ENCODE measurements around the gene SIL1.
A peak's percentile ranks its signal among the peaks of the same experiment; 100 is the strongest.

Gene SIL1

GRCh38 chr5:138947780-138948179 lies 250.4 kb downstream of the SIL1 start:
- no peaks in the 10 kb centered on the region for H3K4me1 ChIP-seq (ENCODE audit: control insufficient read depth, low read depth, low read length)
- WGBS (ENCODE audit: extremely low coverage, insufficient coverage, low lambda C conversion rate), result no CpG with 5 or more reads among the region's 5 CpGs

DNA sequence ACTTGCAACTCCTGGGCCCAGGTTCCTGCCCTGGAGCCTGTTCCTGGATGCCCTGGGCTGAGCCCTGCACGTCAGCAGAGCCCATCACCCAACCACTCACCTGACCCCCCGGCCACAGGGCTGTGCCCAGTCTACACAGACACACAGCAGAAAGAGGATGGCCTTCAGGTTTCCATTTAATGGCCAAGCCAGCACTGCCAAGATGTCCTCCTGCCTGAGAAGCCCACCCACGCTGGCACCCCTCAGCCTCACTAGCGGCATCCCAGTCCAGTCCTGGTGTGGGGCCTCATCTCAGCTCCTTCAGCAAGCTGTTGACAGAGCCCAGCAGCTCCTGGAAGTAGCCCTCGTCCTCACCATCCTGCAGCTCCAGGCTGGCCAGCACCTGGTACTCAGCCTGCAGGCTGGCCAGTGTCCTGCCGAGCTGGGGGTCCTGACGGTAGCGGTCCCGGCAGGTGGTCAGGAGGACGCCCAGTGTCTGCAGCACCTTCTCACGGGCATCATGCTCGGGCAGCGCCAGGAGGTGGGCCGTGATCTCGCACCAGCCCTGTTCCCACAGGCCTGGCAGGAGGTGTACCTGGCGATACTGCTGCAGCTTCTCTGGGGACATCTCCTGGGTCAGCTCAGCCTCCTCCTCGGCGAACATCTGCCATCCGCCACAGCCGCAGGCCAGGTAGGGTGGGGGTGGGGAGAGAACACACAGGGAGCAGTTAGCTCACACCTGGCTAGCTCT lies 251.2 kb downstream of the SIL1 start:
- no peak overlapping the region for H3K56ac ChIP-seq (ENCODE audit: low read length)
- DNase-seq, result no peak
- no CpG with 5 or more reads among the region's 20 CpGs for WGBS (ENCODE audit: extremely low coverage, insufficient coverage, low lambda C conversion rate)
- no peaks in the 10 kb centered on the region for H3K79me1 ChIP-seq (ENCODE audit: low read length)
- no peak overlapping the region for H4K5ac ChIP-seq (ENCODE audit: low read length)
- H4K8ac ChIP-seq (ENCODE audit: low read depth, low read length), result no peak overlapping the region
- H3K23ac ChIP-seq (ENCODE audit: low read length), result no peak overlapping the region
- H3K27me3 ChIP-seq (ENCODE audit: insufficient read depth, low read length, poor library complexity), result no peaks in the 10 kb centered on the region
- no peak overlapping the region for H3K18ac ChIP-seq (ENCODE audit: low read length)
- H2BK15ac ChIP-seq (replicated peaks; ENCODE audit: low read depth), result no peak overlapping the region
- H2BK120ac ChIP-seq (ENCODE audit: low read depth, low read length), result no peak overlapping the region
- H3K36me3 ChIP-seq (ENCODE audit: control insufficient read depth, insufficient read depth, low read length), result no peaks in the 10 kb centered on the region
- H3K4me1 ChIP-seq (ENCODE audit: control insufficient read depth, low read depth, low read length), result no peaks in the 10 kb centered on the region
- H3K9ac ChIP-seq (ENCODE audit: low read length), result no peak overlapping the region
- no peak overlapping the region for H3K27ac ChIP-seq (ENCODE audit: low read depth, low read length)
- no peak overlapping the region for H3K4me2 ChIP-seq (ENCODE audit: low read length)
- H2BK5ac ChIP-seq (ENCODE audit: low read length), result no peak overlapping the region
- no peaks in the 10 kb centered on the region for H3K79me2 ChIP-seq (ENCODE audit: control insufficient read depth, insufficient read depth, low read length)
- H3K4me3 ChIP-seq (ENCODE audit: low read length), result no peak overlapping the region
- H3K4ac ChIP-seq (ENCODE audit: low read depth, low read length), result no peak overlapping the region
- no peak overlapping the region for H2AK5ac ChIP-seq (ENCODE audit: low read length)

More at GRCh38 chr5:138947780-138948179, 250.4 kb downstream of the SIL1 start:
- no peak overlapping the region for H3K56ac ChIP-seq (ENCODE audit: low read length)
- no peak overlapping the region for H2BK15ac ChIP-seq (replicated peaks; ENCODE audit: low read depth)
- no peak overlapping the region for H2BK5ac ChIP-seq (ENCODE audit: low read length)
- H3K27ac ChIP-seq (ENCODE audit: low read depth, low read length), result no peak overlapping the region
- DNase-seq, result no peak
- H2AK5ac ChIP-seq (ENCODE audit: low read length), result no peak overlapping the region
- H2BK120ac ChIP-seq (ENCODE audit: low read depth, low read length), result no peak overlapping the region
- no peak overlapping the region for H4K8ac ChIP-seq (ENCODE audit: low read depth, low read length)
- H3K79me1 ChIP-seq (ENCODE audit: low read length), result no peaks in the 10 kb centered on the region
- H3K4me3 ChIP-seq (ENCODE audit: low read length), result no peak overlapping the region
- no peak overlapping the region for H3K23ac ChIP-seq (ENCODE audit: low read length)
- H3K27me3 ChIP-seq (ENCODE audit: insufficient read depth, low read length, poor library complexity), result no peaks in the 10 kb centered on the region
- H3K18ac ChIP-seq (ENCODE audit: low read length), result no peak overlapping the region
- no peak overlapping the region for H4K5ac ChIP-seq (ENCODE audit: low read length)
- H3K4me2 ChIP-seq (ENCODE audit: low read length), result no peak overlapping the region
- no peak overlapping the region for H3K9ac ChIP-seq (ENCODE audit: low read length)
- H3K4ac ChIP-seq (ENCODE audit: low read depth, low read length), result no peak overlapping the region
- no peaks in the 10 kb centered on the region for H3K36me3 ChIP-seq (ENCODE audit: control insufficient read depth, insufficient read depth, low read length)
- no peaks in the 10 kb centered on the region for H3K79me2 ChIP-seq (ENCODE audit: control insufficient read depth, insufficient read depth, low read length)

- Histone ChIP-seq H3K18ac (ENCODE audit: low read length) (no peak overlapping the region), H2BK15ac (replicated peaks; ENCODE audit: low read depth) (no peak overlapping the region), H3K23ac (ENCODE audit: low read length) (no peak overlapping the region), H3K9ac (ENCODE audit: low read length) (no peak overlapping the region), H3K79me2 (ENCODE audit: control insufficient read depth, insufficient read depth, low read length) (no peaks in the 10 kb centered on the region), H2BK120ac (ENCODE audit: low read depth, low read length) (no peak overlapping the region), H4K8ac (ENCODE audit: low read depth, low read length) (no peak overlapping the region), H4K5ac (ENCODE audit: low read length) (no peak overlapping the region), H3K56ac (ENCODE audit: low read length) (no peak overlapping the region), H3K4me1 (ENCODE audit: control insufficient read depth, low read depth, low read length) (no peaks in the 10 kb centered on the region), H3K4me2 (ENCODE audit: low read length) (no peak overlapping the region), H3K36me3 (ENCODE audit: control insufficient read depth, insufficient read depth, low read length) (no peaks in the 10 kb centered on the region), H3K4me3 (ENCODE audit: low read length) (no peak overlapping the region), H3K27me3 (ENCODE audit: insufficient read depth, low read length, poor library complexity) (no peaks in the 10 kb centered on the region), H2AK5ac (ENCODE audit: low read length) (no peak overlapping the region), H2BK5ac (ENCODE audit: low read length) (no peak overlapping the region), H3K4ac (ENCODE audit: low read depth, low read length) (no peak overlapping the region), H3K27ac (ENCODE audit: low read depth, low read length) (no peak overlapping the region), H3K79me1 (ENCODE audit: low read length) (no peaks in the 10 kb centered on the region)
- no CpG with 5 or more reads among the region's 8 CpGs for WGBS (ENCODE audit: extremely low coverage, insufficient coverage, low lambda C conversion rate)
- DNase-seq, result no peak
Measured at GRCh38 chr5:138946241-138946623, 251.9 kb downstream of the SIL1 start.

DNA sequence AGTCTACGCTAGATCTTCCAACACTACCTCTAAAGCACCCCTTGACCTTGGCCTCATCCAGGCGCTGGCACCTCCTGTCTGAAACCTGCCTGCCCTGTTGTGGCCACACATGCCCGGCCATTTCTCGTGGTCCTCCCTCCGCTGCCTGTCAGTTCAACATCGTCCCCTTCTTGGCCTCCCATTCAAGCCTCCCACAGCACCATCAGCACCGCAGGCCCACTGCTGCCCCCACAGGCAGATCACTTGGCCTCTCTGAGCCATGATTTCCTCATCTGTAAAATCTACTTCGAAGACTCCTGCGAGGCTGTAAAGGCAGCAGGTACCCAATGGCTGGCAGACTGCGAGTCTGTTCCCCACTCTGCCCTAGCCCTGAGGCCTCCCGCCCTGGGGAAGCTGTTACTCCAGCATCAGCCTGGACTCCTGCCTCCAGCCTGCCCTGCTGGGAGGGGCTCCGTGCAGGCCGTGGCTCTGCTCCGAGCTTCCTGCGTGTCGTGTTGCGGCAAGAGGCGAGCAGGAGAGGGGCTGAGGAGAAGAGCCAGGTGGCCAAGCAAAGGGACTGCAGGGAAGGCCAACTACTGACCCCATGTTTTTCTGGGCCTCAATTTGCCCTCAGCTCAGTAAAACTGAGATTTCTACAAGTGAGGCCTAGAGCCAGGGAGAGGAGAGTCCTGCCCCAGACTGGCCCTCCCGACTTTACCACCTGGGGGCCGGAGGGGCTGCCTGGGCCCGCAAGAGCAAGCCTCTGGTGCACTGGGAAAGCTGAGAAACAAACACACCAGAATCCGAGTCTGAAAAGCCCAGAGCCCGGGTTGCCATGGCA lies 252.5 kb downstream of the SIL1 start:
- no peak overlapping the region for H3K4me3 ChIP-seq (ENCODE audit: low read length)

DNA sequence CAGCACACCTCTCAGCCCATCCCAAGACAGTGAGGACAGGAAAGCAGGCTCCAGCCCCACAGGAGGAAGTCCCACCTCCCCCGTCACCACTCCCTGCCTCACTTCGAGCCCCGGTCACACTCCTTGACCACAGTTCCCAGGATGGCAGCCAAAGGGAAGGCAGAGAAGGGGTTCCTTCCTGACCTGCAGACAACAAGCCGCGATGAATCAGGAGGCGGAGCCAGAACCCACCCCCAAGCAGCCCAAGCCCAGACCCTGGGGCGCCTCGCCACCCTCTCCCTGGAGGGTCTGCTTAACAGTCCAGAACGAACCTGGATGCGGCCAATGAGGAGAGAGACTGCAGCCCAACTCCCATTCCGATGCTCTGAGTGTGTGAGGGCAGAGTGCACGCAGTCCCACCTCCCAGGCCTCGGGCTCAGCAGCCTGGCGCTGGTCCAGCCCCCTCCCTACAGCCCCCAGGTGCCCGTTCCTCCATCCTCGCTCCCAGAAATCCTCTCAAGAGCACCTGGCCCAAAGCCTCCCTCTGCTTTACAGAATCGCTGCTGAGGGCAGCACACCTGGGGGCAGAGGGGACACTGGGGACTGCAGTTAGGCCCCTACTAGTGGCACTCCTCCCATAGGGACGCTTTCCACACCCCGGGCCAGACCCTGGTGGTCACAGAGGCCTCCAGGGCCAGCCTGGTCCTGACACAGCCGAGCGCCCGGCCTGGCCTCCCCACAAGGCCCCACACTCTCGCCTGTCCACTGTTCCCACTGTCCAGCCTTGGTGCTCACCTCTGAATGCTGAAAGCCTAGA lies 253.4 kb downstream of the SIL1 start:
- H3K4me2 ChIP-seq (ENCODE audit: low read length), result no peak overlapping the region
- H3K56ac ChIP-seq (ENCODE audit: low read length), result no peak overlapping the region
- no peak overlapping the region for H3K4ac ChIP-seq (ENCODE audit: low read depth, low read length)
- H3K9ac ChIP-seq (ENCODE audit: low read length), result no peak overlapping the region
- H2BK120ac ChIP-seq (ENCODE audit: low read depth, low read length), result no peak overlapping the region
- no peak for DNase-seq
- H3K27me3 ChIP-seq (ENCODE audit: insufficient read depth, low read length, poor library complexity), result no peaks in the 10 kb centered on the region
- H3K79me2 ChIP-seq (ENCODE audit: control insufficient read depth, insufficient read depth, low read length), result no peaks in the 10 kb centered on the region
- H2BK15ac ChIP-seq (replicated peaks; ENCODE audit: low read depth), result no peak overlapping the region
- no peaks in the 10 kb centered on the region for H3K4me1 ChIP-seq (ENCODE audit: control insufficient read depth, low read depth, low read length)
- H4K8ac ChIP-seq (ENCODE audit: low read depth, low read length), result no peak overlapping the region
- H2AK5ac ChIP-seq (ENCODE audit: low read length), result no peak overlapping the region
- no peaks in the 10 kb centered on the region for H3K79me1 ChIP-seq (ENCODE audit: low read length)
- H4K5ac ChIP-seq (ENCODE audit: low read length), result no peak overlapping the region
- no peak overlapping the region for H3K23ac ChIP-seq (ENCODE audit: low read length)
- no peak overlapping the region for H3K27ac ChIP-seq (ENCODE audit: low read depth, low read length)
- H3K18ac ChIP-seq (ENCODE audit: low read length), result no peak overlapping the region
- no peak overlapping the region for H3K4me3 ChIP-seq (ENCODE audit: low read length)
- H2BK5ac ChIP-seq (ENCODE audit: low read length), result no peak overlapping the region
- WGBS (ENCODE audit: extremely low coverage, insufficient coverage, low lambda C conversion rate), result no CpG with 5 or more reads among the region's 23 CpGs
- H3K36me3 ChIP-seq (ENCODE audit: control insufficient read depth, insufficient read depth, low read length), result no peaks in the 10 kb centered on the region

More for the DNA sequence above, 252.5 kb downstream of the SIL1 start:
- H3K4ac ChIP-seq (ENCODE audit: low read depth, low read length), result no peak overlapping the region
- no peak overlapping the region for H3K23ac ChIP-seq (ENCODE audit: low read length)
- no peaks in the 10 kb centered on the region for H3K4me1 ChIP-seq (ENCODE audit: control insufficient read depth, low read depth, low read length)
- H3K4me2 ChIP-seq (ENCODE audit: low read length), result no peak overlapping the region
- H3K56ac ChIP-seq (ENCODE audit: low read length), result no peak overlapping the region
- H3K27me3 ChIP-seq (ENCODE audit: insufficient read depth, low read length, poor library complexity), result no peaks in the 10 kb centered on the region
- no peaks in the 10 kb centered on the region for H3K36me3 ChIP-seq (ENCODE audit: control insufficient read depth, insufficient read depth, low read length)
- WGBS (ENCODE audit: extremely low coverage, insufficient coverage, low lambda C conversion rate), result no CpG with 5 or more reads among the region's 23 CpGs
- H2BK120ac ChIP-seq (ENCODE audit: low read depth, low read length), result no peak overlapping the region
- no peak overlapping the region for H3K9ac ChIP-seq (ENCODE audit: low read length)
- no peak overlapping the region for H3K27ac ChIP-seq (ENCODE audit: low read depth, low read length)
- no peaks in the 10 kb centered on the region for H3K79me1 ChIP-seq (ENCODE audit: low read length)
- no peak overlapping the region for H2BK5ac ChIP-seq (ENCODE audit: low read length)
- no peak overlapping the region for H4K8ac ChIP-seq (ENCODE audit: low read depth, low read length)
- H3K79me2 ChIP-seq (ENCODE audit: control insufficient read depth, insufficient read depth, low read length), result no peaks in the 10 kb centered on the region
- H2AK5ac ChIP-seq (ENCODE audit: low read length), result no peak overlapping the region
- H2BK15ac ChIP-seq (replicated peaks; ENCODE audit: low read depth), result no peak overlapping the region
- no peak overlapping the region for H4K5ac ChIP-seq (ENCODE audit: low read length)
- H3K18ac ChIP-seq (ENCODE audit: low read length), result no peak overlapping the region
- DNase-seq, result peak; percentile 51

Measured in mesendoderm (in vitro differentiated cells).